Stimulated activated CD8-positive, alpha-beta memory T cell treated with anti-CD3 and anti-CD28 coated beads, Interleukin-15, amount 100 ng/mL, for 24 hours (primary cell): ENCODE measurements around the gene KRT33A.

ENCODE experiments used
- DNase-seq: peaks from one replicate; pipeline ENCODE4 v3.0.0-alpha.2; 2020; ENCODE audit warnings: low read depth

KRT33A gene

DNA sequence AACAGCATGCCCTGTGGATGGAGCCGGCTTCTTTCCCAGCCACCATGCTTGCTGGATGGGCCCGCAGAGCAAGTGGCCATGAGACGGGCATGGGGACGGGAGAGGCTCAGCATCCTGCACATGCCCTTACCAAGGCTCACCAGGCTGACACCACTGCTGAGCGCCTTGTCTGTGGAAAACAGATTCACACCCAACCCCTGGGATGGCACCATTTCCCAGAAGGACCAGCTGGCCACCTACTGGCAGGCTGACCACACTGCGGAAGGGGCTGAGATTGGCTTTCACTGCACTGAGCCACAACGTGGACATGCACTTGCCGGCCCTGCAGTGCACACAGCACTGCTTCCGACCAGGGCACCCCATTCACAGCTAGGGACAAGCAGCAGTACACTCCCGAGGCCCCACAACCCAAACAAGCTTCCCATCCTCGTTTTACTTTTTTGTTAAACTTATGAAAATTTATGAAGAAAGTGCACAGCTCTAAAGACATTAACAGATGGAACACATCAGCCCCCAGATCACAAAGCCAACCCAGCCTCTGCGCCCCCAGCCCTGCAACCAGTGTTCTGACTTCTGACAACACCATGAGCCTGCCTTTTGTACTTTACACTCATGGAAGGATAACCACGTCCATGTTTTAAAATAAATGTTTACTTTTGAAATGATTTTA lies 21.2 kb downstream of the KRT33A start:
- no peak for DNase-seq

- DNase-seq = no peak
Measured at GRCh38 chr17:41328207-41328606, 22.4 kb downstream of the KRT33A start.

- DNase-seq = no peak
Measured at GRCh38 chr17:41327411-41328120, 23.1 kb downstream of the KRT33A start.

GRCh38 chr17:41326173-41327145 lies 24.2 kb downstream of the KRT33A start:
- DNase-seq = no peak

GRCh38 chr17:41325611-41326010 lies 25.0 kb downstream of the KRT33A start:
- DNase-seq = no peak

DNA sequence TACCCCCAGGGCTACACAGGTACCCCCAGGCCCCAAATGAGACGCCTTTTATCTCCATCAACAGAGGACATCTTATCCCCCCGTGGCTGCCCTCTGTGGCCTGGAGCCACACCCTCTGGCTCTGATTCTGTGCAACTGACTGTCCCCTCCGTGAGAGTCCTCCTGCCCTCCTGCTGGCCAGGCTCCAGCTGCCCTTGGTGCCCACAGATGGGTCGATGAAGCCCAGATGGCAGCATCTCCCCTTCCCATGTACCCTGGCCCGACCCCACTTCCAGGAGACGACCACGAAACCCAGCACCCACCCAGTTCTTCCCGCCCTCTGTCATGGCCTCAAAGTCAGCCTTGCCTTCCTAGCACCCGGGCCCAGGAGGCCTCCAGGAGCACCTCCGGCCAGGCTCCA lies 25.5 kb downstream of the KRT33A start:
- DNase-seq = no peak

DNA sequence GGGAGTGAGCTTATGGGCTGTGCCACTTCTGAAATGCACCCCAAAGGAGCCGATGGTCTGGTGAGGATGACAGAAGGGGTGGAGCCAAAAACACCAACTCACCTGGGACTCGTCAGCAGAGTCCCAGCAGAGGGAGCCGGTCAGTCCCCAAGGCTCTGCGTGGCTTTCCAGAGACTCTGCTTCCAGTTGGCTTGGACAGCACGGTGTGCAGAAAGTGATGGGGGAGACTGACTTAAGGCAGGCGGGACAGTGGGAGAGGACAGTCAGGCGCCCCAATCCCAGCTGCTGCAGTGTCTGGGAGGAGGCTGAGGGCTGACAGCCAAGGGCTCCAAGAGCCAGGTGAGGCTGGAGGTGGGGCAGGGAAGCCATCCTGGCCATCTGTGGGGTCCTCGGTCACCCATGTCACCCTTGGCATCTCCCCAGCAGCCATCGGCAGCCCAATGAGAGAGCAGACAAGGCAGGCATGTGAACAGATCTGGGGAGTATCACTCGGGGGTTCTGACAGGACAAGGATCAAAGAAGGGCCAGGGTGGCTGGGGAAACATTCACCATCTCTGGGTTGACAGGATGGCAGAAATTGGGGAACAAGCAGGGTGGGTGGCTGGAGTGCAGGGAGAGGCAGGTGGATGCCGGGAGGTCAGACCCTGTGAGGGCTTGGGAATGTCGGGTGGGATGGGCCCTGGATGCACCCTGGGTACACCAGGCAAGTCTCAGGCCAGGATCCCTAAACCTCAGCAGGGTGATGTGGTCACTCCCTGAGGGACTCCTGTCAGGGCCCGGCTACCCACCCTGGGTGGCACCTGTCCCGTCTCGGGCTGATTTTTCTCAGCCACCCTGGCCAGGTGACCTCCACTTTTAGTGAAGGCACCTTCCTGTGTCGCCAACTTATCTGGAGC lies 26.2 kb downstream of the KRT33A start:
- DNase-seq = no peak

- no peak for DNase-seq
Measured at GRCh38 chr17:41322903-41323895, 27.4 kb downstream of the KRT33A start.

- no peak for DNase-seq
Measured at GRCh38 chr17:41322094-41322902, 28.3 kb downstream of the KRT33A start.

- DNase-seq = no peak
Measured at GRCh38 chr17:41318231-41318630, 32.4 kb downstream of the KRT33A start.

- DNase-seq = no peak
Measured at GRCh38 chr17:41315814-41316445, 34.7 kb downstream of the KRT33A start.

DNA sequence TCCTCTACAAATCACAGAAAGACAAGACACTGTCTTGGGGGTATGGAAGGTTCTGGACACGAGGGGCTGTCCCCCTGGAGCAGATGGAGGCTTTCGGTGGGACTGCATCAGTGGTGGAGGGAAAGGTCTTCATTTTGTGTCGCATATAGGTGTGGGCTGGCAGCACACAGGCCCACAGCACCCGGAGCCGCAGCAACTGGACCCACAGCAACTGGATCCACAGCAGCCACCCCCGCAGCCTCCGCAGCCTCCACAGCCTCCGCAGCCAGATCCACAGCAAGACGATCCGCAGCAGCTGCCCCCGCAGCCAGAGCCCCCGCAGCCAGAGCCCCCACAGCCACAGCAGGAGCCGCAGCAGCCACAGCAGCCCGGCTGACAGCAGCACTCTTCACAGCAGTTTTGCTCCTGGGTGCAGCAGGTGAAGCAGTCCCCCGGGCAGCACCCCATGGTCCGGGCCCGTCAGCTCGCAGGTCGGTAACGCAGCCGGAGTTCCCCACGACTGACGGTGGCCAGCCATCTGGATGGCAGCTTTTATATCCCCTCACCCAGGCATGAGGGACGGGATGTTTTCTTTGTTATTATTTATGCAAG lies 35.3 kb downstream of the KRT33A start, which contains the start of gene KRTAP17-1:
KRTAP17-1 (minus strand) TSS at position 507 of the 591 bp plus-strand sequence; CDS start at position 447, 60 bp downstream.
- DNase-seq = no peak

- no peak for DNase-seq
Measured at GRCh38 chr17:41311111-41311510, 39.5 kb downstream of the KRT33A start.

DNA sequence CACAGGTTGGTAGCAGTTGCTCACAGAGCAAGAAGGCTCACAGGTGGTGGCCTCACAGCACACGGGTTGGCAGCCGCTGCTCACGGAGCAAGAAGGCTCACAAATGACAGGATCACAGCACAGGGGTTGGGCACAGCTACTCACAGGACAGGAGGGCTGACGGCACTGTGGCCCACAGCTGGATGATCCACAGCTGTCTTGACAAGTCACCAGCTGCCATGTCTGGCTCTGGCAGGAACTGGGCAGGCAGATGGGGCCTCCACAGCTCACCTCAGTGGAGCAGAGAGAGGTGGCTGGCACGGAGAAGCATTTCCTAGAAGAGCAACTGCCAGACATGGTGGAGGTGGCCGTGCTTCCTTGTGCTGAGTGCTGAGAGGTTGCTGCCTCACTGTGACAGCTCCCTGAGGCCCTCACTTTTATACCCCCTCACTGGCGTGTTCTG lies 41.7 kb downstream of the KRT33A start, which contains the start of gene KRTAP16-1:
KRTAP16-1 (minus strand) TSS at position 392 of the 442 bp plus-strand sequence; CDS start at position 336, 56 bp downstream.
- DNase-seq = no peak

GRCh38 chr17:41308251-41308917 lies 42.2 kb downstream of the KRT33A start:
- no peak for DNase-seq

- no peak for DNase-seq
Measured at GRCh38 chr17:41307647-41308046, 43.0 kb downstream of the KRT33A start.

- DNase-seq = no peak
Measured at GRCh38 chr17:41304091-41304490, 46.5 kb downstream of the KRT33A start.

DNA sequence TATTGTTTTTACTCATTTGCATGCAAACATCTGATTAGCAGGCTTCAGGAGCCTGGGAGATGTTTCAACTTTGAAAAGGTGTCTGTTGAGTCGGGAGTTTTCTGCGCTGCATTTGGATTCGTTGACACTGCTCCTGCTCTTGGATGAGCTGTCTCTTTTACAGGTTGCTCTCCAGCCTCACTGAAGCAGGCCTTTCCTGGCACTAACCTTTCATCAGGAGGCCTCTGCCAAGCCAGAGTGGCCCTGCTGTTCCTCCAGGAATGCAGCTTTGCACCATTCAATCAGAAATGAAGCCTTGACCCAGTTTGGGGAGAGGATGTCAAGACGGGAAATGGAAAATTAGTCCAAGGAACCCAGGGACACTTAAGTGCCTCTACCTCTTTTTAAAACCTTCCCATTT lies 47.6 kb downstream of the KRT33A start:
- DNase-seq = no peak
